ENCODE measurements around the gene MED13L. TPM values are rescaled to one million over a fixed set of nuclear protein-coding genes. Genes with fewer than 3 reads are reported as not detected.

Gene MED13L
- total and polyA plus RNA-seq, 2 of the 8 experiments (the other 6 are each of a cell fraction or from before 2014, with no cell fraction given): 15.9 to 51.7 TPM

- TF ChIP-seq RAD21 (IDR thresholded peaks at IDR 0.05 in 1 of 2, conservative IDR thresholded peaks at IDR 0.05 in 1 of 2; ENCODE audit: low read depth in 2 of 2, low read length in 2 of 2) (no peak), TBP (IDR thresholded peaks at IDR 0.05; ENCODE audit: low read depth, low read length) (no peak), SIN3A (conservative IDR thresholded peaks at IDR 0.05 in 1 of 2, IDR thresholded peaks at IDR 0.05 in 1 of 2; ENCODE audit: low read depth in 1 of 2, low read length in 2 of 2) (no peak), RXRA (IDR thresholded peaks at IDR 0.05; ENCODE audit: insufficient read depth, low read depth, low read length) (no peak), SP4 (IDR thresholded peaks at IDR 0.05; ENCODE audit: low read length) (no peak), KDM4A (IDR thresholded peaks at IDR 0.05; ENCODE audit: low read depth, low read length, severe bottlenecking) (no peak), E2F6 (IDR thresholded peaks at IDR 0.05) (no peak)
These were observed 105.9 kb downstream of the MED13L start (continued) for GRCh38 chr12:116171549-116171948.
